Mucosa of stomach (tissue), 1 donor: Measurements from ENCODE around the gene CSMD2.

Experiments used
- H3K27me3 ChIP-seq: one replicate; pipeline ENCODE4 v1.7.0; 2013; ENCODE audit warnings: mild to moderate bottlenecking, low read length; ENCODE audit not compliant: control insufficient read depth, insufficient read depth
- H3K36me3 ChIP-seq: one replicate; pipeline ENCODE4 v1.7.0; 2013; ENCODE audit warnings: low read length; ENCODE audit not compliant: control insufficient read depth, insufficient read depth
- H3K4me1 ChIP-seq: one replicate; pipeline ENCODE4 v1.7.0; 2013; ENCODE audit warnings: mild to moderate bottlenecking, low read length; ENCODE audit not compliant: control insufficient read depth, insufficient read depth
- H3K4me3 ChIP-seq: one replicate; pipeline ENCODE4 v1.7.0; 2013; ENCODE audit warnings: low read length
- H3K9ac ChIP-seq: one replicate; pipeline ENCODE4 v1.7.0; 2013; ENCODE audit warnings: mild to moderate bottlenecking, low read length, moderate library complexity
- H3K9me3 ChIP-seq: one replicate; pipeline ENCODE4 v1.7.0; 2013; ENCODE audit warnings: mild to moderate bottlenecking, low read length, moderate library complexity; ENCODE audit not compliant: control insufficient read depth
- donor health status: Pancreatic carcinoma.

Gene CSMD2

DNA sequence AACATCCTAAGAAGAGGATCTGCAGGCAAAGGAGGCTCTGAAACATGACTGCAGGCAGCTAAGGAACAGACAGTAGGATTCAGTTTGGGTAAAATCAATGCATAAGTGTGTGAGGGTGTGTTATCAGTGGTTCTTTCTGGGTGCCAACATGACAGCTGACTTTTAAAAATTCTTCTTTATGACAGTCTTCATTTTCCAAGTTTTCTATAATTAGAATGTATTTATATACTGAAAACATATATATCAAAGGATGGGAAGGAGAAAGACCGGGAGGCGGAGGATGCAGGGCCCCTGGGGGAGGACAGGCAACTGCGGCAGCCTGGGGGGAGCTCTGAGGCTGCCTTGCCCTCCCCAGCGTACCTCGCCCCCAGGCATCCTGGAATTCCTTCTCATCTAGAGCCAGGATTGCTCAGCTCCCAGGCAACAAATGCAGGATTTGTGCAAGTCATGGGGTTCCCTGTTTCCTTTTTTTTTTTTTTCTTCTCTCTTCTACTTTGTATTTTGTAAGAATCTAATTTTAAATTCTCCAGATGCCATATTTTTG lies 104.8 kb downstream of the CSMD2 start:
- H3K4me3 ChIP-seq = no peak overlapping the region
- peaks cover 8% of the 10 kb centered on the region for H3K27me3 ChIP-seq
- no peaks in the 10 kb centered on the region for H3K9me3 ChIP-seq
- H3K9ac ChIP-seq = no peak overlapping the region
- no peaks in the 10 kb centered on the region for H3K36me3 ChIP-seq
- no peaks in the 10 kb centered on the region for H3K4me1 ChIP-seq

DNA sequence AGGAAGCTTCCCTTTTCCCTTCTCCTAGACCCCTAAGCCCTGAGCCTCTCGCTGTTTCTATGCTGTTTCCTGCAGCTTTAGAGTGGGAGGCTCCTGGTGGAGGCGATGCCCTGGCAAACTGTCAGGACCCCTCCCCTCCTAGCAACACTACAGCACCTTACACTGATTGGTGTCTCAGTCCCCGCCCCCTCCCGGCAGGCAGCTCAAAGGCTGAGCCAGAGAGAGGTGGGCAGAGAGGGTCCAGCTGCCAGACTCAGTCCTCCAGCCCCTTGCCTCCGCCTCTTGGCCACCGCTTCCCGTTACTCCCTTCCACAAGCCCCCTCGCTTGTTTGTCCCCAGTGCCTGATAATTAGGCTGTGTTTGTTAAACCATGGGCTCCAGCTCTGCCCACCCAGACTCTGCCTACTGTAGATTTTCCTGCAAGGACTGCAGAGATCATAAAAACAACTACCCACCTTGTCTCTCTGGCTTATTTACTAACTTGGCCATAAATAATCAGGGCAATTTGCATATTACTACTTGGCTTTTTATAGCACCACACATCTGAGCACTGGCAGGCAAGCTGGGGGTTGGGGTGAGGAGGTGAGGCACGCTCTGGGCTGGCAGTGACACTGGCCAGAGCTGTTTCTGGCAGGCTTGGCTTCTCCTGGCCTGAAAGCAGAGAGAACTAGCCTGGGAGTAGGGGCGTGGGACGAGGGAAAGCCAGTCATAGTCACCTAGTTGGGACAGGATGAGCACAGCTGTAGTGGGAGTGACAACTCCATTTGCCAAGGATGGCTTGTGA lies 107.5 kb downstream of the CSMD2 start:
- Histone ChIP-seq H3K9me3 (no peaks in the 10 kb centered on the region), H3K4me3 (no peak overlapping the region), H3K27me3 (peaks cover 8% of the 10 kb centered on the region), H3K9ac (no peak overlapping the region), H3K36me3 (no peaks in the 10 kb centered on the region), H3K4me1 (no peaks in the 10 kb centered on the region)

DNA sequence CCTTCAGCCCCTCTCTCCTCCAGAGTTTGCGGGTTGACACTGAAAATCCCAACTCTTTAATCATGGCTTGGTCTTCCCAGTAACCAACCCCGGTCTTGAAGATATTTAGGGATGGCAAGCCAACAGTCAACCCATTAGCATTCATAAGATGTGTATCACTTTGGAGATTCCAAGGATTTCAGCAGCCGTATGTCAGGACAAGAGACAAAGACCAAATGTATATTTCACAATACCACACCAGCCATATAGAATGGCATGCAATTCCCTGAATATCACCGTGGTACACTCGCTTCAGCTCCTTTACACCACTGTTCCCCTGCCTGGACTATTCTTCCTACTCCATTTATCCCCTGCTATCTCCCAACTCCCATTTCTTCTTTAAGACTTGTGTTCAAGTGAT lies 109.2 kb downstream of the CSMD2 start:
- no peaks in the 10 kb centered on the region for H3K9me3 ChIP-seq
- H3K4me3 ChIP-seq = no peak overlapping the region
- H3K9ac ChIP-seq = no peak overlapping the region

DNA sequence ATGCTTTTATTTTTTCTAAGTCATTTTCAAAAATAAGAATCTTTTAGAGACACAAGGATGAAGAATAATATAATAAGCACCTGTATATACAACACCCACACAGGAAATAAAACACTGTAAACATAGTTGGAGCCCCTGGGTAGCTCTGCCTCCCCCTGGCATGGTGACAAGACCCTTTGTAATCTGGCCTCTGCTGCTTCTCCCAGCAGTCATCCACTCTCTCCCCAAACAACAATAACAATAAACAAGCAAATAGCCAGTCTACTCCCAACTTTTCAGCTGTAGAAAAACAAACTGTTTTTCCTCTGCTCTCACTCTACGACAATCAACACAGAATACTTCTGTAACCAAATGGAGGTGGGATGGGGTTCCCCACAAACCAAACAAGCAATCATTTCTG lies 110.1 kb downstream of the CSMD2 start:
- Histone ChIP-seq H3K9ac (no peak overlapping the region), H3K4me1 (no peaks in the 10 kb centered on the region), H3K4me3 (no peak overlapping the region), H3K9me3 (no peaks in the 10 kb centered on the region), H3K27me3 (peaks cover 8% of the 10 kb centered on the region), H3K36me3 (no peaks in the 10 kb centered on the region)

More for the DNA sequence above, 109.2 kb downstream of the CSMD2 start:
- Histone ChIP-seq H3K4me1 (no peaks in the 10 kb centered on the region), H3K36me3 (no peaks in the 10 kb centered on the region), H3K27me3 (peaks cover 8% of the 10 kb centered on the region)

DNA sequence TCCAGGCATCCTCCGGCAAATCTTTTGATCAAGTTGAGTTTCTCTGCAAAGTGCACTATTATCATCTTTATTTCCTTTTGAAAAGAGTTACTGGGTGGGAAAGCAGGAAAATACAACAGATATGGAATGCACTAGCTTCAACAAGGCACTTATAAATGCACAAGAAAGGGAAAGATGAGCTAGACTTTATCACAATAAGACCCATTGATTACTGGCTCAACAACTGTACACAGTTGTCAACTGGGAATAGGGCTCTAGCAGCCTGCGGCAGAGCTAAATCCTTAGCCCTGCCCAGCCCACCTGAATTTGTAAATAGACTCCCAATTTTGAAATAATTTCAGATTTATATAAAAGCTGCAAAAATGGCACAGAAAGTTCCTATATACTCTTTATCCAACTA lies 111.4 kb downstream of the CSMD2 start:
- no peak overlapping the region for H3K4me3 ChIP-seq
- H3K4me1 ChIP-seq = no peaks in the 10 kb centered on the region
- no peaks in the 10 kb centered on the region for H3K9me3 ChIP-seq
- no peaks in the 10 kb centered on the region for H3K36me3 ChIP-seq
- H3K9ac ChIP-seq = no peak overlapping the region
- peaks cover 8% of the 10 kb centered on the region for H3K27me3 ChIP-seq

DNA sequence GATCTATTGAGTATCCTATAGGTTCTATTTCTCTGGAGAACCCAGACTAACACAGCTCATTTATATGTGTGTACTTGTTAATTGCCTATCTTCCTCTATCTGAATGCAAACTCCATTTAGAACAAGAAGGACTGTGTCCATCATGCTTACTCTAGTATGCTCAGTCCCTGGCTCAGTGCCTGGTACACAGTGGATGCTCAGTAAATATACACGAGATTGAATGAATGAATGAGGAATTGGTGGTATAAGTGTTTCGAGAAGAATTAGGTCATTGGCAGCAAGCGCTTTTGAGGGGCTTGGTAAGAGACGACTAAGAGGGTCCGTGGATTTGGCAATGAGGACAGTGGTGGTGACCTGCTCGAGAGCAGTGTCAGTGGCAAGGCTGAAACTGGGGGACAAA lies 112.5 kb downstream of the CSMD2 start:
- peaks cover 8% of the 10 kb centered on the region for H3K27me3 ChIP-seq
- H3K9ac ChIP-seq = no peak overlapping the region
- H3K9me3 ChIP-seq = no peaks in the 10 kb centered on the region
- H3K4me3 ChIP-seq = no peak overlapping the region
- no peaks in the 10 kb centered on the region for H3K36me3 ChIP-seq
- no peaks in the 10 kb centered on the region for H3K4me1 ChIP-seq

DNA sequence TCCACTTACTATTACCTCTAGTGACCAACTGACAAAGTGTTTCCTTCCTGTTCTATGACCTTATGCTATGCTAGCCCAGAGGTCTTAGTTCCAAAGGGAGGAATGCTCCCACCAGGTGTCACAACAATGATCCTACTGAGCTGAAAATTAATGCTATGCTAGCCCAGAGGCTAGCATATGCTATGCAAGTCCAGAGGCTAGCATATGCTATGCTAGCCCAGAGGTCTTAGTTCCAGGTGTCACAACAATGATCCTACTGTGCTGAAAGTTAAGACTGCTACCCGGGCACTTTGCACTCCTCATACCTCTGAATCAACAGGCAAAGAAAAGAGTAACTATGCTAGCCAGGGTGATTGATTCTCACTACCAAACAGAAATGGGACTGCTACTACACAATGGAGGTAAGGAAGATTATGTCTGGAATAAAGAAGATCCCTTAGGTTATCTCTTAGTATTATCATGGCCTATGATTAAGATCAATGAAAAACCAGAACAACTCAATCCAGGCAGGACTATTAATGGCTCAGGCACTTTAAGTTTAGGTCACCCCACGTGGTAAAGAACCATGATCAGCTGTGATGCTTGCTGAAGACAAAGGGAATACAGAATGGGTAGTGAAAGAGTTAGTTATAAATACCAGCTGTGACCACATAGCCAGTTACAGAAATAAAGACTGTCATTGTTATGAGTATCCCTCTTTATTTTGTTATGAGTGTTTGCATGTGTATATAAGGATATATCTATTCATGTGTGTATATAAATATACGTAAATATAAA lies 114.1 kb downstream of the CSMD2 start:
- H3K9me3 ChIP-seq = no peaks in the 10 kb centered on the region
- H3K4me3 ChIP-seq = no peak overlapping the region
- H3K4me1 ChIP-seq = no peaks in the 10 kb centered on the region
- H3K9ac ChIP-seq = no peak overlapping the region
- H3K27me3 ChIP-seq = no peaks in the 10 kb centered on the region
- no peaks in the 10 kb centered on the region for H3K36me3 ChIP-seq

DNA sequence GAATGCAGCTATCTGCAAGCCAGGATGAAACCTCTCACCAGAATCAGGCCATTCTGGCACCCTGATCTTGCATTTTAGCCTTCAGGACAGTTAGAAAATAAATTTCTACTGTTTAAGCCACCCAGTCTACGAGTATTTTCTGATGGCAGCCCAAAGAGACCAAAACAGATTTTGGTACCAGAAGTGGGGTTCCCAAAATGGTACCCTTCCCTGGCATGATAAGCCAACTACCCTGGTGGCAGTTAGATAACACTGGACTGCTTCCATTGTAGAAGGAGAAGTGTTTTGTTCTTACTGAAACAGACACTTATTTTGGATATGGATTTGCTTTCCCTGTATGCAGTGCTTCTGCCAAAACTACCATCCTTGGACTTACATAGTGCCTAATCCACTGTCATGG lies 115.0 kb downstream of the CSMD2 start:
- Histone ChIP-seq H3K4me3 (no peak overlapping the region), H3K27me3 (no peaks in the 10 kb centered on the region), H3K4me1 (no peaks in the 10 kb centered on the region), H3K9ac (no peak overlapping the region), H3K9me3 (no peaks in the 10 kb centered on the region), H3K36me3 (no peaks in the 10 kb centered on the region)

DNA sequence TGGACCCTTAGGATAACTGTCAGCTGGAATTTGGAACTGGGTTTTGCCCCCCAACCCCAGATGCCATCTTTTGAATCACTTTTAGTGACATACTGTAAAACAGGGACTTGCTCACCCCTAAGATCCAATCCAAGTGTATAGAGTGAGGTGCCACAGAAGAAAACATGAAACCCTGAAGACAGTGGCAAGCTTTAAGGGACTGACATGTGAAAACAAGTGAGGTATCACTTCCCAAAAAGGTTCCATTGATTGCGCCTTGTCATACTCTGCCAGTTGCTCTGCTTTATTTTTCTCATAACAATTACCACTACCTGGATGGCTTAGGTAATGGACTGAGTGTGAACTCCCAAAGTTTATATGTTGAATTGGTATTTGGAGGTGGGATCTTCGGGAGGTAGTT lies 115.6 kb downstream of the CSMD2 start:
- Histone ChIP-seq H3K4me3 (no peak overlapping the region), H3K36me3 (no peaks in the 10 kb centered on the region), H3K9ac (no peak overlapping the region), H3K4me1 (no peaks in the 10 kb centered on the region), H3K9me3 (no peaks in the 10 kb centered on the region), H3K27me3 (no peaks in the 10 kb centered on the region)

DNA sequence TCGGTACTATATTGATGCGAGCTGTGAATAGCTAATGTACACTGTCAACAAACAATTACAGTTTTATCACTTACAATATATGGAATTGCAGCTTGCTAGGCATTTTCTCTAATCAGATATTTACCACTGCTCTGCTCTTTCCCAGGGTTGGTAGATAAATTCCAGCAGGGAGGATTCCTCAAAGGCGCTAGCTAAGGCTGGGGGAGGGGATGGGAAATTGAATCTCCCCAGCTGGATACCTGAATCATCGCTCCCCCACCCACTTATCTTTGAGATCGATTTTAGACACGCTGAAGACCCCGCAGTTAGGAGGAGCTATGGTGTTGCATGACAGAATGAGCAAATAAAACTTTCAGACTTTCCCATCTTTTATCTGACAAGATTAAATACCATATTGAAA lies 127.2 kb downstream of the CSMD2 start:
- Histone ChIP-seq H3K27me3 (no peaks in the 10 kb centered on the region), H3K9ac (no peak overlapping the region), H3K9me3 (no peaks in the 10 kb centered on the region), H3K36me3 (no peaks in the 10 kb centered on the region), H3K4me1 (no peaks in the 10 kb centered on the region), H3K4me3 (no peak overlapping the region)

DNA sequence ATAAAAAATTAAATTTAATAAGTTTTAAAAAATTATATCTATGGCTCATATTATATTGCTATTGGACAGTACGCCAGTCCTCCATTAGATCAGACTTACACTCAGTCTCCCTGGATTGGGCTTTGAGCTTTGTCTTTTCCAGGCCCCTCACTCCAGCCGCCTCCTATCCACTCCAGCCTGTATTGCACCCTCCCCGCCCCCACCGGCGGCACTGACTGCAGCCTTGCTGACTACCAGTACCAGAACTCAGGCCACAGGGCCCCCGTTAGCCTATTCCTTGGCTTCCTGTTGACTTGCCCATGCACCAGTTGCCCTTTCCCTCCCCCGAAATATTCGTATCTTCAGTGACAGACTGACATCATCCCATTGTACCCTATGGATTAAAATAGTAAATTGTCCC lies 127.9 kb downstream of the CSMD2 start:
- Histone ChIP-seq H3K4me3 (no peak overlapping the region), H3K4me1 (no peaks in the 10 kb centered on the region), H3K36me3 (no peaks in the 10 kb centered on the region), H3K9me3 (no peaks in the 10 kb centered on the region), H3K9ac (no peak overlapping the region), H3K27me3 (no peaks in the 10 kb centered on the region)

DNA sequence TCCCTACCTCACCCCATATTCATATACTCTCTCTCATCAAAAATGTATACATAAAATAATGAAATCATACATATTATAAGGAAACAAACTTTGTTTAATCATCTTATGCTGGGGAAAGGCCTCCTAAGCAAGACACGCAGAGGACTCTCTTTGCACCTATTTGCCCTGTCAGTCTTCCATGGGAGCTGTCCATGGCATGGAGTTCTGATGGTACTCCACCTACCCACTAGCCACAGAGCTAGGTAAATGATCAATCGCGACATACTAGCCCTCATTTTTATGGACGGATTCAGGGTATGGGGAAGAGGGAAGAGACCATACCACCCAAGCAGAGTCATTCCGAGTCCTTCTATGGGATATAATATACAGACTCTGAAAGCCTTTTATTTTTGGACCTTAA lies 131.0 kb downstream of the CSMD2 start:
- Histone ChIP-seq H3K4me3 (no peak overlapping the region), H3K36me3 (no peaks in the 10 kb centered on the region), H3K4me1 (no peaks in the 10 kb centered on the region), H3K9me3 (no peaks in the 10 kb centered on the region), H3K27me3 (peaks cover 3% of the 10 kb centered on the region), H3K9ac (no peak overlapping the region)
